ENCODE data around the gene FAN1.

DNA sequence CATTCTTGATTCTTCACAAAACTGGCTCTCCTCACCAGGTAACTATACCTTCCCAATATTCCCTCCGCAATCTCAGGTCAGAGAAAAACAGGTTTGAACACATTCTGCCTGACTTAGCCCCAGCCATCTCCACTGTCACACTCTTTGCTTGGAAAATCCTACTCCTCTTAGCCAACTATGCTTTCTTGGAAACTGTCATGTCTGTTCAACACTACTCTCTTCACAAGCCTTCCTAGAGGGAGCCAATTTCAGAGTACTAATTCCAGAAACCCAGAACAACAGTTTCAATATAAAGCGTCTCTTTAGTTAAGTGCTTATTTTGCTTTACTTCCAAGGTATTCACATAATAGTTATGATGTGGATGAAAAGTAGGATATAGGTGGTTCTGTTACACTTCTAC, 66.0 kb downstream of the FAN1 start:
- no peak for TF ChIP-seq CTCF (conservative IDR thresholded peaks at IDR 0.05 in 1 of 2, IDR thresholded peaks at IDR 0.05 in 1 of 2; ENCODE audit: low read depth in 1 of 2, low read length in 2 of 2)
- no peak for TF ChIP-seq EZH2 (IDR thresholded peaks at IDR 0.05; ENCODE audit: low read length, missing control alignments)

All from fibroblast of lung (primary cell).